ENCODE measurements around the gene EMX2.

Gene EMX2

DNA sequence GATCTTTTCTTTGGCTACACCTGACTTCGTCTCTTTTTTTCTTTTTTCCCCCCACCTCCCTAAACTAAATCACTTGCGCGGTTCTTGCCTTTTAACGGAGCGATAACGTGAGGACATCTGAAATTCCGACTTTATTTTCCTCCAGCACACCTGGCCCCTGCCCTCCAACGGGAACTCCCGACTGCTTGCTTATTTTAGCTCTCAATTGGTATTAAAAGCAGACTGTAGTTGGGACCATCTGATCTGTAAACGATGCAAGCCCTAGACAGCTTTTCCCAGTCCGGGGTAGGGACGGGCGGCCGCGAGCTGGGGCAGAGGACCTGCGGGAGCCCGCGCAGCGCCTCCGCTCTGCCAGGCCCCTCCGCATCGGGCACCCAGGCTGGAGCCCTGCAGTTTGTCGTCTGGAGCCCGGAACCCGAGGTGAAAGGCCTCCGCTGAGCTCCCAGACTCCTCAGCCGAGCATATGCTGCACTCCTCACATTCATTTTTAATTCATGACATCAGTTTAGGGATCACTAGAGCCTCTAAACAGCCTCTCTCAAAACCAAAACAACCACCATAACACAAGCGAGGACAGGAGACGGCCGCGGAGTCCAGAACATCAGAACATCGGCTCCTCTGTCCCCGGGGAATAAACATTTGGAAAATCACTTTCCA is 10.0 kb upstream of the EMX2 start:
- no peak for DNase-seq

- no peak for DNase-seq
Observed at GRCh38 chr10:117533507-117534281, 8.9 kb upstream of the EMX2 start.

- DNase-seq, result peak; percentile 33
Observed at GRCh38 chr10:117534321-117535297, 7.9 kb upstream of the EMX2 start.

- no peak for DNase-seq
Observed at GRCh38 chr10:117535298-117536071, 7.1 kb upstream of the EMX2 start.

DNA sequence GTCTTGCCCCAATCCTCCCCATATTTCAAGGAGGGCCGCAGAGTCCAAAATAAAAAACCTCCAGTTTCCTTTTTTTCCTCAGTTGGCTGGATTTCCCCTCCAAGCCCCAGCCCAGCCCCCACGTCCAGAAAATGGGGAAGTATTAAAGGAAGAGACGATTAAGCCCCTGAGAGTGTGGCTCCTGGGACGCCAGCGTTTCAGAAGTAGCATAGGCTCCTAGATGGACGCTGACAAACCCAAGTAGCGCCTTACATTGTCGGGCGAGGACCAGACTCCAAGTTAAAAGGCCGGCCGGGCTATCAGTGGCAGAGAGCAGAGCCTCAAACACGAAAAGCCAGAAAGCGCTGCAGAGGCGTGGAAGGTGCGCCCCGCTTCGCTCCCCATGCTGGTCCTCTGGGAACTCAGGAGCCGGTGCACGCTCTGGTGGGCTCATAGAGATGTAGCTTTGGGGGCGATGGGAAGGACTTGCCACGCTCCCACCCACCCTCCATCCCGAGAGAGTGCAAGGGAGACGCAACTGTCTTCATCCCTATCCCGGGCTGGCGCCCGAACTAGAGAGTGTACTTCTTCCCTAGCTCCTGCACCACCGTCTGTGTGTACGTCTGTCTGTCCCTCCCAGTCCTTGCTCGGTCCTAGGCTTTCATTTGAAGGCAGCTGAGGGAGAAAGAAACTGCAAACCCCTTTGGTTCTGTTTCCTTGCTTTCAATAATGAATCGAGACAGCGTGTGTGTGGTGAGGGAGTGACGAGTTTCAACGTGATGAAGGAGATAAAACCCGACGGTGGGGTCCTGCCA is 6.3 kb upstream of the EMX2 start:
- DNase-seq, result no peak

GRCh38 chr10:117536866-117537435 is 5.6 kb upstream of the EMX2 start:
- no peak for DNase-seq

DNA sequence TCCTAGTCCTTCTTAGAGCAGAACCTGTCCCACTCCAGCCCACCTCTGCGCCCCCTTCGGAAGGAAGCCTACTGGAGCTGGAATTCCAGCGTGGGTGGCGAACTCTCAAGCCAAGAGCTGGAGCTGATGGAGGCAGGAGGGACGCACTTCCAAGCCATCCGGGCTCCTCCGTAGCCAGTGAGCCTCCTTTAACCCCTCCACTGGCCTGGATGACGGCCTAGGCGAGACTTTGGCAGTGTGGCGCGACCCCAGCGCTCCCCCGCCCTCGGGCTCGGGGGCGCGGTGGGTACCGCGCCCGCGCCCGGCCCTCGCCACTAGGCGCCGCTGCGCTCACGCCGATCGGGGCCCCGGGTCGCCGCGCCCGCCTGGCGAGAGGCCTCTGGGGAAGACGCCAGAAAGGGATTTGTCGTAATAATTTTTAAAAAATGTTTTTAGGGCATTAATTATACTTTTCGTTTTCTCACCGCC is 5.1 kb upstream of the EMX2 start:
- DNase-seq, result no peak

- no peak for DNase-seq
Observed at GRCh38 chr10:117537904-117538524, 4.5 kb upstream of the EMX2 start.

DNA sequence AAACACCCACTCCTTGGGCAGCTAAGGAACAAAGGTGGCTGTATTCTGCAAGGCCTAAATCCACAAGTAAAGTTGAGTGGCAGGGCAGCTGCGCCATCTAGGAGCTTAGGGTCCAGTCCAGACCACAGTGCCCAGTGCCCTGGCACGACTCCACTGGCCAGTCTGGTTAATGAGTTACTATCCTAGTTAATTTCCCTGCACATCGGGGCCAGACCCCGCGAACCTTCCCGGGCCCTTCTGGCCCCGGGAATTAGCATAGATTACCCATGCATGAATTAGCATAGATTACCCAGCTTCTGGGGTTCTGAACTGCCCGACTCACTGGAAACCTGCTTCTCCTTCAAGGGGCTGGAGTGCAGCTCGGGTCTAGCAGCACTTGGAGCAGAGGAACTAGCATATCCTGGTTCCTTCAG is 3.2 kb upstream of the EMX2 start:
- DNase-seq, result no peak

DNA sequence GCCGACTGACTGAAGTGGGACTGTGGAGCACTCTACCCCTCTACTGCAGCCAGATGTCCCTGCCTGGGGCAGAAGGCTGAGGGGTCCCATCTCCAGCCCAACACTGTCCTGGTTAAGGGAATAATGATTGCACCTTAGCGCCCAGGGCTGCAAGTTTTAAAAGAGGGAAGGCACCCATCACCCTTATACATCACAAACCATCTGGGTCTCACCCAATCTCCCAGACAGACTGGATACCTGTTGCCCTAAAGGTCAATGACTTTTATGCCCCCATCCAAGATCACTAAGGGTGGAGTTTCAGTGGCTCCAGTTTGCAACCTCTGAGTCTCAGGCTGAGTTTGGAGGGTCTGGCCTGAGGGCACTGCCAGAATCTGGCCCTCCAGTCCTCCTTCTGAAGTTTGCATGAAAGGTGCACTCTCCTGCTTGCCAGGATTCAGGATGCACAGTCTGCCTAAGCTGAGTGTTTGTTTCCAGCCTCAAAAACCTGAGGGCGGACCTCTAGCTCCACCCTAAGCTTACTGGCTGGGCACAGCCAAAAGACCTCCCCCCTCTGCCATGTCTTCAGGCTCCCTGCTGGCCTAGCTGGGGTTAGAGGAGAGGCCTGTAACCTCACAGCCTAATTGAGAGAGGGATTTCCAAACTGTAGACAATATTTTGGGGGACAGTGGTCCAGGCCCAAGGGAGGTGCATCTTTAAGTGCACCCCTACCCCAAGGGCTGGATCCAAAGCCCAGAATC is 2.5 kb upstream of the EMX2 start:
- no peak for DNase-seq

- no peak for DNase-seq
Observed at GRCh38 chr10:117540640-117541404, 1.7 kb upstream of the EMX2 start.

DNA sequence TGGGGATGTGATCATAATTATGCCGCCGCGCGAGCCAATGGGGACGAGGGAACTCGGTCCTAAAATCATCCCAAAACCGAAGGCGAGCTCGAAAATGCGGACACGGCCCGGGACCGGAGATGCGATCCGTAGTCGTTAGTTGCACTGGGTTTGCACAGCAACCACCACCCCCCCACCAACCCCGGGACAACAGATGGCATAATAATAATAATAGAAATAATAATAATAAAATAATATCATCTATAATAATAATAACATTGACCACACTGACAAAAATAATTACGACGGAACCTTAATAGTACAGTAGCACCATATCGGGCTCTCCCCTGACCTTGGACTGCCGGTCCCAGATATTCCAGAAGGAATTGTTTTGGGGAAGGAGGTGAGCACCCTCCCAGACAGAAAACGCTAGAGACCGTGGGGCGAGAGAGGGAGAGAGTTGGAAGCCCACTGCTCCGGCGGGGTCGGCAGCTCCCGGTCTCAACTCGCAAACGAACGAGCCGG is 1.1 kb upstream of the EMX2 start:
- DNase-seq, result no peak

DNA sequence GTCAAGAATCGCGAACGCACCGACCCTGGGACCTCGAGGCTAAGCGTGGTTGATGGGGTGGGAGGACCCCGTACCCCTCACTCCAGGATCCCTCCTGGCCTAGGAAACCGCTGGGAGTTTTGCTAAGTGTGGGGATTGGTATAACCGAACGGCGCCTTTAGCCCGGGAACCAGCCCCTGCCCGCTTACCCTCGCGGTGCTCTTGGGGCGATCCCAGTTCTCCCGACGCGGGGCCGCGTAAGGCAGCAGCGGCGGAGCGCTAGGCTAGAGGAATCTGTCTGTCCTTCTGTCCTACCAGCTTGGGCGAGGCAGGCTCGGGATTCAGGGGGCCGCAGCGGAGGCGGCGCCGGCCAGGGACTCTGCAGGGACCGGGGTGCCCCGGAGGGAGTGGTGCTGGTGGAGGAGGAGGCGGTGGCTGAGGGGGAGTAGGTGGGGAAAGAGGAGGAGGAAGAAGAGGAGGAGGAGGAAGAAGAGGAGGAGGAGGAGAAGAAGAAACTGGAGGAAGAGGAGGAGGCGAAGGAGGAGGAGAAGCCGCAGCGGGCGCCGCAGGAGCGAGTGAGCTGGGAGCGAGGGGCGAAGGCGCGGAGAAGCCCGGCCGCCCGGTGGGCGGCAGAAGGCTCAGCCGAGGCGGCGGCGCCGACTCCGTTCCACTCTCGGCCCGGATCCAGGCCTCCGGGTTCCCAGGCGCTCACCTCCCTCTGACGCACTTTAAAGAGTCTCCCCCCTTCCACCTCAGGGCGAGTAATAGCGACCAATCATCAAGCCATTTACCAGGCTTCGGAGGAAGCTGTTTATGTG is 439 bp upstream of the EMX2 start:
- DNase-seq, result peak; percentile 22

DNA sequence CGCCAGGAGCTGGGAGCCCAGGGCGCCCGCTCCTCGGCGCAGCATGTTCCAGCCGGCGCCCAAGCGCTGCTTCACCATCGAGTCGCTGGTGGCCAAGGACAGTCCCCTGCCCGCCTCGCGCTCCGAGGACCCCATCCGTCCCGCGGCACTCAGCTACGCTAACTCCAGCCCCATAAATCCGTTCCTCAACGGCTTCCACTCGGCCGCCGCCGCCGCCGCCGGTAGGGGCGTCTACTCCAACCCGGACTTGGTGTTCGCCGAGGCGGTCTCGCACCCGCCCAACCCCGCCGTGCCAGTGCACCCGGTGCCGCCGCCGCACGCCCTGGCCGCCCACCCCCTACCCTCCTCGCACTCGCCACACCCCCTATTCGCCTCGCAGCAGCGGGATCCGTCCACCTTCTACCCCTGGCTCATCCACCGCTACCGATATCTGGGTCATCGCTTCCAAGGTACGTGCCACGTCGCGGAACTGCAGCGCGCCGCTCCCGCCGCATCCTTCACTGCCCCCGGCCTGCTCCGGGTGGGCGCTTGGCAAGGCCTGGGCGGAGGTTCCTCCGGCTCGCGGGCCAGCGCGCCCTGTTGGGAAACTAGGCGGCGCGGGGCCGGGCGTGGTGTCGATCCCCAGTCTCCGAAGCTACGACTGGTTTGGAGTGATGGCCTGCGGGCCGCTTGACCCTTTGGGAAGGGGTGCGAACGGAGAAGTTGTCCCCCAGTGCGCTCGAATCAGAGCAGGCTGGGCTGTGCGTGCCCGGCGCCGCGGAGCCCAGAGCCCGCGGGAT is 868 bp downstream of the EMX2 start:
- DNase-seq, result no peak

GRCh38 chr10:117544004-117544701 is 1.6 kb downstream of the EMX2 start:
- no peak for DNase-seq

DNA sequence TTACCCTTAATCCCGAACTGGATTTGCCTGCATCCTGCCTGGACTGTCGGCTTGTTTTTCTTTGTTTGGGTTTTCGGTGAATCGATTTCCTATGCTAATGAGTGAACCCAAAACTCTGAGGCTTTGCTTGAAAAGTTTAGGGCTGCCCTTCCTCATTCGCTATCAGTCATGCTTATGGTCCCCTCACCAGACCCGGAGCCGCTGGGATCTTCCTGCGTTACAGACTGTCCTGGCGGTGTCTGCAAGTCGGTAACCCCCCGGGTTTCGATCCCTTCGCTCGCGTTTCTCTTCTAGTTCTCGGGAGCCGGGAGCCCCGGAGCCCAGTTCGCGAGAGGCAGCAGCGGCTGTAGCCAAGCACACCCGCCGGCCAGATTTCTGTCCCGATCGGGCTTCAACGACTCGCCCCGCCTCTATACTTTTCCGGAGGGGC is 2.2 kb downstream of the EMX2 start:
- no peak for DNase-seq
